K562 (cell line): ENCODE data around the gene PKD1L1. TPM values are rescaled to one million over a fixed set of nuclear protein-coding genes. Genes with fewer than 3 reads are reported as not detected.

ENCODE experiments used
- ARID2 ChIP-seq: fragments of 450-650 bp; IDR thresholded peaks from 2 replicates; pipeline ENCODE4 v1.6.1; 2017; ENCODE audit warnings: antibody characterized with exemption, mild to moderate bottlenecking
- EZH2 ChIP-seq: IDR thresholded peaks from 2 replicates; pipeline ENCODE4 v1.6.1; 2012; ENCODE audit warnings: low read depth, mild to moderate bottlenecking, inconsistent platforms, low read length, borderline replicate concordance
- HSF4 ChIP-seq: fragments of 250-450 bp; sonication (Bioruptor Pico); IDR thresholded peaks from 2 replicates; pipeline ENCODE4 v2.1.2; 2022; ENCODE audit warnings: mild to moderate bottlenecking, moderate library complexity, borderline replicate concordance
- IFI16 ChIP-seq: fragments of 250-450 bp; sonication (Bioruptor Pico); IDR thresholded peaks from 2 replicates; pipeline ENCODE4 v2.1.2; 2022; ENCODE audit warnings: mild to moderate bottlenecking, inconsistent platforms
- KHSRP ChIP-seq: fragments of 450-650 bp; IDR thresholded peaks from 2 replicates; pipeline ENCODE4 v1.6.1; 2017
- MECOM ChIP-seq: fragments of 250-450 bp; sonication (Bioruptor Pico); IDR thresholded peaks from 2 replicates; pipeline ENCODE4 v1.8.0; 2022; ENCODE audit warnings: inconsistent platforms
- PRDM10 ChIP-seq: fragments of 450-650 bp; IDR thresholded peaks from 2 replicates; pipeline ENCODE4 v1.6.1; 2018; ENCODE audit not compliant: partially characterized antibody
- SFPQ ChIP-seq: fragments of 200-400 bp; formaldehyde crosslinking; IDR thresholded peaks from 2 replicates; pipeline ENCODE4 v1.6.1; 2017; ENCODE audit warnings: mild to moderate bottlenecking, low read depth, low read length, moderate library complexity
- SMAD3 ChIP-seq: fragments of 450-650 bp; formaldehyde crosslinking; conservative IDR thresholded peaks from 2 replicates; pipeline ENCODE4 v1.4.0; 2020; ENCODE audit warnings: mild to moderate bottlenecking
- SMARCC2 ChIP-seq: fragments of 450-650 bp; IDR thresholded peaks from 2 replicates; pipeline ENCODE4 v1.6.1; 2017; ENCODE audit warnings: antibody characterized with exemption, moderate library complexity, mild to moderate bottlenecking, low read depth
- STAG1 ChIP-seq: sonication (generic); formaldehyde crosslinking; IDR thresholded peaks from 2 replicates; pipeline ENCODE4 v1.5.0; 2020; ENCODE audit warnings: missing genetic modification reagents, borderline replicate concordance
- TBP ChIP-seq: optimal IDR thresholded peaks from 2 replicates; pipeline ENCODE3; 2011; ENCODE audit warnings: low read depth, low read length, improper control_type of control experiment
- TRIM24 ChIP-seq, 2 experiments: fragments of 450-650 bp; IDR thresholded peaks; 2 replicates each; pipeline ENCODE4 v1.6.1; 2016
- TSHZ1 ChIP-seq: fragments of 250-450 bp; sonication (Bioruptor Pico); IDR thresholded peaks from 2 replicates; pipeline ENCODE4 v1.4.0; 2020; ENCODE audit warnings: mild to moderate bottlenecking, moderate library complexity
- ZNF224 ChIP-seq: sonication (generic); formaldehyde crosslinking; IDR thresholded peaks from 2 replicates; pipeline ENCODE4 v1.8.0; 2022; ENCODE audit warnings: mild to moderate bottlenecking, missing genetic modification reagents
- ZNF282 ChIP-seq: sonication (generic); formaldehyde crosslinking; IDR thresholded peaks from 2 replicates; pipeline ENCODE4 v1.8.1; 2023; ENCODE audit warnings: missing genetic modification reagents
- ZNF384 ChIP-seq: IDR thresholded peaks from 2 replicates; pipeline ENCODE4 v1.6.1; 2012; ENCODE audit warnings: low read depth, low read length, improper control_type of control experiment
- ZNF436 ChIP-seq: fragments of 250-450, 450-650 bp; sonication (Bioruptor Pico); formaldehyde crosslinking; IDR thresholded peaks from 2 replicates; pipeline ENCODE4 v1.7.0; 2020; ENCODE audit warnings: mild to moderate bottlenecking
- polyA plus RNA-seq, 8 experiments: library from polyadenylated mRNA; depleted of rRNA in 4 of 8; stranded (reverse) in 5 of 8; unstranded in 3 of 8; fragments of >200 nt; fragmentation: Nextera tagmentation in 2 of 8; fragmentation: Illumina TruSeq in 1 of 8; extraction: Ambion mirVana in 2 of 8; extraction: Trizol in 1 of 8; gene quantifications; 2 replicates each; pipeline versions ENCODE4 v1.2.1 to v1.2.3, GENCODE V29; 2011 to 2014; ENCODE audit warnings: inconsistent platforms in 1 of 8, missing spikeins in 1 of 8
- total RNA-seq, 7 experiments: library from RNA; depleted of rRNA in 6 of 7; stranded (reverse); fragments of >200 nt in 6 of 7; fragmentation: Illumina TruSeq in 2 of 7; extraction: Trizol in 2 of 7; gene quantifications; 2 replicates each; pipeline versions ENCODE4 v1.2.1 to v1.2.3, GENCODE V29; 2011 to 2021; ENCODE audit warnings: low replicate concordance in 1 of 7
- TF ChIP-seq, protein P1 (sequence below): fragments of 450-650 bp; IDR thresholded peaks from 2 replicates; pipeline ENCODE4 v1.6.1; 2017; ENCODE audit warnings: mild to moderate bottlenecking, moderate library complexity

PKD1L1 gene
- total and polyA plus RNA-seq, 9 of the 15 experiments (the other 6 are each of a cell fraction or from before 2014, with no cell fraction given), result 0.01 to 0.02 TPM; not detected in 7

- peak; percentile 95 for TF ChIP-seq TBP
- TF ChIP-seq SMARCC2, result no peak
- TF ChIP-seq ZNF224 (CRISPR knock-in tag), result no peak
- TF ChIP-seq, protein P1, sequence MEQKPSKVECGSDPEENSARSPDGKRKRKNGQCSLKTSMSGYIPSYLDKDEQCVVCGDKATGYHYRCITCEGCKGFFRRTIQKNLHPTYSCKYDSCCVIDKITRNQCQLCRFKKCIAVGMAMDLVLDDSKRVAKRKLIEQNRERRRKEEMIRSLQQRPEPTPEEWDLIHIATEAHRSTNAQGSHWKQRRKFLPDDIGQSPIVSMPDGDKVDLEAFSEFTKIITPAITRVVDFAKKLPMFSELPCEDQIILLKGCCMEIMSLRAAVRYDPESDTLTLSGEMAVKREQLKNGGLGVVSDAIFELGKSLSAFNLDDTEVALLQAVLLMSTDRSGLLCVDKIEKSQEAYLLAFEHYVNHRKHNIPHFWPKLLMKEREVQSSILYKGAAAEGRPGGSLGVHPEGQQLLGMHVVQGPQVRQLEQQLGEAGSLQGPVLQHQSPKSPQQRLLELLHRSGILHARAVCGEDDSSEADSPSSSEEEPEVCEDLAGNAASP, result no peak
- no peak for TF ChIP-seq STAG1 (CRISPR knock-in tag)
- no peak for TF ChIP-seq EZH2
- TF ChIP-seq ARID2, result no peak
- no peak for TF ChIP-seq MECOM (CRISPR knock-in tag)
- 0 out of 2 replicates have a peak, but pooled peaks have one; percentile 51 for TF ChIP-seq SMAD3 (CRISPR knock-in tag)
- TF ChIP-seq ZNF282 (CRISPR knock-in tag), result no peak
- TF ChIP-seq HSF4 (CRISPR knock-in tag), result no peak
- TF ChIP-seq ZNF384, result peak; percentile 94
- TF ChIP-seq KHSRP, result no peak
- no peak for TF ChIP-seq ZNF436 (CRISPR knock-in tag)
- TF ChIP-seq TSHZ1 (CRISPR knock-in tag), result no peak
- peak; percentile 84 for TF ChIP-seq PRDM10
- no peak for TF ChIP-seq IFI16 (CRISPR knock-in tag)
- TF ChIP-seq SFPQ, result no peak
- peak in 1 of 2 experiments; percentile 99; a peak in 2 of 4 replicates for TF ChIP-seq TRIM24 (IDR thresholded peaks at IDR 0.05)
Observed at GRCh38 chr7:47979145-47979831, 31.0 kb upstream of the PKD1L1 start, which contains the start of gene HUS1 (continued).
